H1 (cell line): Measurements from ENCODE around the gene ATG7.

Experiments used
- SUZ12 ChIP-seq: fragments of 200-600 bp; sonication (generic); IDR thresholded peaks from 2 replicates; pipeline ENCODE4 v1.6.1; 2012; ENCODE audit warnings: mild to moderate bottlenecking, inconsistent platforms, low read length, moderate library complexity, mixed read lengths
- TF ChIP-seq, protein P1 (sequence below): IDR thresholded peaks from 2 replicates; pipeline ENCODE4 v1.6.1; 2011; ENCODE audit warnings: low read length, improper control_type of control experiment

DNA sequence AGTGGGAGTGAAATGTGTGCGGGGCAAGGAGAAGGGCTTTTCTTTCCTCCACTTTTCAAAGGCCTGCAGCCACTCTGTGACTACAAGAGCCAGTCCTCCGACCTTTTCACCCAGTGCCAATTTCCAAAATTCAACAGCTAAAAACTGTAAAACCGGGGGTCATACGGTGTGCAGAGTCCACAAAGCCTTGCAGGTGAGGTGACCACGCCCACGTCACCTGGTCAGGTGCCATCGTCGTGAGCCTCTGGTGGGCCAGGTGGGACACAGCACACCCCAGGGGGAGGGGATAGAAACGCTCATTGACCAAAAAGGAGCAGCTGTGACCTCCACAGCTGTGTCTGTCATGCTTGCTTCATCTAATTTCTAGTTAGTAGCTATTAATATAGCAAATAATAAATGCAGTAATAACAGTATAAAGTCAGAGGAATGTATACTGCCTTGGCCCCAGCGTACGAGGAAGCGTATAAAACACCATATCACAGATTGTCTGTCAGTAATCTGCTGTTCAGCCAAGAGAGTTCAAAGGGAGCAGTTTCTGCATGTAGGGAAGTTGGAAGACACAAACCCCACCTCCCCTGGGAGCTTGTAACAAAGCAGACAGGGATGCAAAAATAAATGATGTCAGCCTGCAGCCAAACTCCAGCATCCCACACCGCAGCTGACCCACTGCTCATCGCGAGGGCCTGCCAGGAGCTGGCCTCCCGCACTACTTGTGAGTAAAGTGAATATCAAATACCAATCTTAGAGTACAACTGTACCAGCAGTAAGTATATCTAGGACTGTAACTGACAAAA, 284.9 kb downstream of the ATG7 start:
- TF ChIP-seq, protein P1, sequence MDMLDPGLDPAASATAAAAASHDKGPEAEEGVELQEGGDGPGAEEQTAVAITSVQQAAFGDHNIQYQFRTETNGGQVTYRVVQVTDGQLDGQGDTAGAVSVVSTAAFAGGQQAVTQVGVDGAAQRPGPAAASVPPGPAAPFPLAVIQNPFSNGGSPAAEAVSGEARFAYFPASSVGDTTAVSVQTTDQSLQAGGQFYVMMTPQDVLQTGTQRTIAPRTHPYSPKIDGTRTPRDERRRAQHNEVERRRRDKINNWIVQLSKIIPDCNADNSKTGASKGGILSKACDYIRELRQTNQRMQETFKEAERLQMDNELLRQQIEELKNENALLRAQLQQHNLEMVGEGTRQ: no peak
- no peak for TF ChIP-seq SUZ12
